Adrenal gland (tissue), 12 donors: Measurements from ENCODE around the gene SH3RF2. TPM values are rescaled to one million over a fixed set of nuclear protein-coding genes. Genes with fewer than 3 reads are reported as not detected.

Experiments
- DNase-seq, 7 donors: peaks; one replicate each; pipeline ENCODE4 v3.0.0-alpha.2; 2019 to 2020
- H3K27ac ChIP-seq, 5 donors: fragments of 200-600 bp; sonication (generic) in 4 of 5; 1 replicate in 3 of 5; 2 replicates in 2 of 5; pipeline versions ENCODE4 v1.5.1 to v1.8.0; 2016 to 2020; ENCODE audit warnings: mild to moderate bottlenecking in 1 of 5
- H3K27me3 ChIP-seq: fragments of 200-600 bp; 2 replicates; pipeline ENCODE4 v1.8.0; 2021
- H3K36me3 ChIP-seq, 2 donors: fragments of 200-600 bp; replicated peaks in 1 of 2; 1 replicate in 1 of 2; 2 replicates in 1 of 2; pipeline versions ENCODE4 v1.5.1 to v1.8.0; 2018 to 2022
- H3K4me1 ChIP-seq, 2 donors: fragments of 200-600 bp; replicated peaks in 1 of 2; 1 replicate in 1 of 2; 2 replicates in 1 of 2; pipeline versions ENCODE4 v1.5.1 to v1.8.0; 2018 to 2021
- H3K4me3 ChIP-seq, 4 donors: fragments of 200-600 bp; sonication (generic) in 3 of 4; one replicate each; pipeline ENCODE4 v1.5.1; 2016 to 2018
- H3K9me3 ChIP-seq, 3 donors: fragments of 200-600 bp; sonication (generic) in 1 of 3; replicated peaks in 1 of 3; 1 replicate in 2 of 3; 2 replicates in 1 of 3; pipeline versions ENCODE4 v1.5.1 to v1.8.0; 2016 to 2021
- POLR2A ChIP-seq, 2 donors: fragments of 450-650 bp; IDR thresholded peaks; one replicate each; pipeline ENCODE4 v1.6.1; 2017; ENCODE audit warnings: antibody characterized with exemption in 2 of 2, mild to moderate bottlenecking in 2 of 2, moderate library complexity in 1 of 2
- WGBS, 4 donors: extraction: QIAGEN DNeasy Blood & Tissue Kit in 2 of 4; methylation state at CpG; one replicate each; pipeline versions ENCODE4 v1.1.5 to v1.1.7; 2013 to 2017; 5-methylcytosine and 5-hydroxymethylcytosine counted together
- intact Hi-C, 2 donors: fragments of 100-400 bp; cut with DNase I; formaldehyde crosslinking; loops; one replicate each; pipeline versions ENCODE4 v1.14.1 to v1.15.0; 2022 to 2023
- polyA plus RNA-seq, 3 donors: library from polyadenylated mRNA; stranded (reverse); fragments of 200-250 nt in 2 of 3; fragments of 350-450 nt in 1 of 3; fragmentation: Illumina TruSeq in 1 of 3; extraction: RNeasy Lipid Tissue Mini Kit (QIAGEN cat#74804) in 1 of 3; gene quantifications; one replicate each; pipeline ENCODE4 v1.2.3, GENCODE V29; 2013 to 2014
- total RNA-seq, 9 donors: library from RNA; depleted of rRNA in 4 of 9; stranded (reverse); fragments of >200 nt in 4 of 9; fragments of 120-200 nt in 1 of 9; fragmentation: NEBNext Ultra II Directional in 1 of 9; extraction: Animal tissue kit (Norgen Biotek cat#: 25700) in 1 of 9; gene quantifications; one replicate each; pipeline versions ENCODE4 v1.1.0 to v1.2.4, GENCODE V29; 2013 to 2023
- TF ChIP-seq, protein P1 (sequence below), 6 experiments: fragments of 450-650 bp in 4 of 6; fragments of 200-600 bp in 2 of 6; sonication (generic) in 1 of 6; IDR thresholded peaks; 1 replicate in 5 of 6; 2 replicates in 1 of 6; pipeline versions ENCODE4 v1.5.1 to v1.8.0; 2016 to 2021; ENCODE audit warnings: antibody characterized with exemption in 6 of 6, mild to moderate bottlenecking in 2 of 6, moderate library complexity in 1 of 6
- donor health status: healthy with polysubstance abuse.
- donor health status: Bipolar disorder and iron deficiency.
- donor health status: DM: yes; HTN: yes; CAD: no.
- donor health status: DM: no; HTN: no; CAD: no.
- donor health status: DM: no; HTN: no; CAD: no.
- donor health status: DM: yes; HTN: yes; CAD: no.

SH3RF2 gene
- total and polyA plus RNA-seq, 12 donors, result 0.60 to 3.8 (median 1.2) TPM

DNA sequence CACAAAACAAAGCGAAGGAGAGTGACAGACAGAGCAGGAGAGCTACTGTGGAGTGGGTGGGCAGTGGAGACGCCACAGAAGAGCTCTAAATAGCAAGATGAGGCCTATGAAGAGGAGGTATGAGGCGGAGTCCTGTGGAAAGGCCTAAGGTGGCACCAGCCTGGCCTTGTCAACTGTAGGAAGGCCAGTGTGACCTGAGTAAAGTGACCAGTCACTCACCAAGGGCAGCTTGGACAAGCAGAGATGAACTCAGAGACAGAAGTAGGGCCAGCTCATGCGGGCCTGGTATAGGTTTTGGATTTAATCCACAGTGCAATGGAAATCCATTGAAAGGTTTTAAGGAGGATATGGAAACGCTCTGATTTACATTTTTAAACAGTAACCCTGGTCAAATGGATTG, 23.8 kb upstream of the SH3RF2 start:
- Histone ChIP-seq H3K4me3 (no peak overlapping the region), H3K9me3 (no peaks in the 10 kb centered on the region), H3K4me1 (no peaks in the 10 kb centered on the region), H3K36me3 (no peaks in the 10 kb centered on the region), H3K27me3 (no peaks in the 10 kb centered on the region), H3K27ac (no peak overlapping the region)
- WGBS, 4 donors, result 83 to 94% (median 88%) methylated on average over 5 of the region's 5 CpGs
- intact Hi-C loops, result no loop called here
- DNase-seq, result no peak
- no peak for TF ChIP-seq POLR2A (IDR thresholded peaks at IDR 0.05)
- TF ChIP-seq, protein P1, sequence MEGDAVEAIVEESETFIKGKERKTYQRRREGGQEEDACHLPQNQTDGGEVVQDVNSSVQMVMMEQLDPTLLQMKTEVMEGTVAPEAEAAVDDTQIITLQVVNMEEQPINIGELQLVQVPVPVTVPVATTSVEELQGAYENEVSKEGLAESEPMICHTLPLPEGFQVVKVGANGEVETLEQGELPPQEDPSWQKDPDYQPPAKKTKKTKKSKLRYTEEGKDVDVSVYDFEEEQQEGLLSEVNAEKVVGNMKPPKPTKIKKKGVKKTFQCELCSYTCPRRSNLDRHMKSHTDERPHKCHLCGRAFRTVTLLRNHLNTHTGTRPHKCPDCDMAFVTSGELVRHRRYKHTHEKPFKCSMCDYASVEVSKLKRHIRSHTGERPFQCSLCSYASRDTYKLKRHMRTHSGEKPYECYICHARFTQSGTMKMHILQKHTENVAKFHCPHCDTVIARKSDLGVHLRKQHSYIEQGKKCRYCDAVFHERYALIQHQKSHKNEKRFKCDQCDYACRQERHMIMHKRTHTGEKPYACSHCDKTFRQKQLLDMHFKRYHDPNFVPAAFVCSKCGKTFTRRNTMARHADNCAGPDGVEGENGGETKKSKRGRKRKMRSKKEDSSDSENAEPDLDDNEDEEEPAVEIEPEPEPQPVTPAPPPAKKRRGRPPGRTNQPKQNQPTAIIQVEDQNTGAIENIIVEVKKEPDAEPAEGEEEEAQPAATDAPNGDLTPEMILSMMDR (IDR thresholded peaks at IDR 0.05), result no peak

DNA sequence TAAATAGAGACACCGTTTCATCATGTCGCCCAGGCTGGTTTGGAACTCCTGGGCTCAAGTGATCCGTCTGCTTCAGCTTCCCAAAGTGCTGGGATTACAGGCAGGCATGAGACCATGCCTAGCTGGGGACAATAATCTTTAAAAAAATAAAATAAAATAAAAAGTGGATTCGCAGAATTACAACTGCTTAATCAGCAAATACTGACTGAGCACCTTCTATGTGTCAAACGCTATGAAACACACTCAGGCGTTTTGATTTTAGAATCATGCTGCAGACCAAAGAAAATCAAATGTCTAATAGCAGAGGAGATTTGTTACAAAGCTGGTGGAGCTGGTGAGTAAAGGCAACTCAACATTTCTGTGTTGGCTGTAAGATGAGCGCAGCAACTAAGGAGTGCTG, 22.7 kb upstream of the SH3RF2 start:
- no peak for TF ChIP-seq POLR2A (IDR thresholded peaks at IDR 0.05)
- TF ChIP-seq, protein P1 (IDR thresholded peaks at IDR 0.05), result no peak
- WGBS, 4 donors, result 91 to 93% (median 92%) methylated on average over 7 of the region's 7 CpGs

DNA sequence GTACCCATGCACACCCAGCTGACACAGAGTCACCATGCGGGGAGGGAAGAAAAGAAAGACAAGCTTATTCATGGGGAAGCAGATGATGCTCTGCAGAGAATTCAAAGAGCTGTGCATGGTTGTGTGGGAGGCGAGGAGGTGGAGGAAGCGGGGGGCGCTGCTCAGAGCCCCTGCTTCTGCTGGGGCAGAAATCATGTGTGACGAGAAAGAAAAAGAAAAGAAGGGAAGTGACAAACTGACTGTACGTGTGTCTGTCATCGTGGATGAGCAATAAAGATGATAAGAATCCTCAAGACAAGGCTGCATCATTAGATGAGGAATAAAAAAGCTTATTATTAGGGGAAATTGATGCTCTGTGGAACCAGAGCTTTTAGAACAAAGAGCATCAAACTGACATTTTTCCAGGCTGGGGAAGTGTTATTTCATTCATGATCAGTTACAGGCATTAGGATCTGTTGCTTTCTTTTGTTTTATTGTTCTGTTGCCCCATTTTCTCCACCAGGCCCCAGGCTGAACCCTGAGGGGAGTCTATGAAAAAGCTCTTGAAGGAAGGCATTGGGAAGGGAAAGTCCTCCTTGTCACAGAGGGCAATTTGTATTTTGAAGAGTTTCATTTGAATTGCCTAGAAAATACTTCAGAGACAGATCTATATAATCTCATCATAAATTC, 20.3 kb upstream of the SH3RF2 start:
- no peak for DNase-seq
- no peak overlapping the region for H3K27ac ChIP-seq
- TF ChIP-seq POLR2A (IDR thresholded peaks at IDR 0.05), result no peak
- TF ChIP-seq, protein P1 (IDR thresholded peaks at IDR 0.05), result no peak
- no peaks in the 10 kb centered on the region for H3K36me3 ChIP-seq
- H3K4me1 ChIP-seq, result no peaks in the 10 kb centered on the region
- no peak overlapping the region for H3K4me3 ChIP-seq
- intact Hi-C loops, result no loop called here
- no peaks in the 10 kb centered on the region for H3K27me3 ChIP-seq
- WGBS, 4 donors, result 78 to 87% (median 82%) methylated on average over 7 of the region's 7 CpGs
- H3K9me3 ChIP-seq, result no peaks in the 10 kb centered on the region

More for the DNA sequence above, 22.7 kb upstream of the SH3RF2 start:
- Histone ChIP-seq H3K36me3 (no peaks in the 10 kb centered on the region), H3K9me3 (no peaks in the 10 kb centered on the region), H3K27me3 (no peaks in the 10 kb centered on the region), H3K27ac (no peak overlapping the region), H3K4me3 (no peak overlapping the region), H3K4me1 (no peaks in the 10 kb centered on the region)
- intact Hi-C loops, result no loop called here
- no peak for DNase-seq

DNA sequence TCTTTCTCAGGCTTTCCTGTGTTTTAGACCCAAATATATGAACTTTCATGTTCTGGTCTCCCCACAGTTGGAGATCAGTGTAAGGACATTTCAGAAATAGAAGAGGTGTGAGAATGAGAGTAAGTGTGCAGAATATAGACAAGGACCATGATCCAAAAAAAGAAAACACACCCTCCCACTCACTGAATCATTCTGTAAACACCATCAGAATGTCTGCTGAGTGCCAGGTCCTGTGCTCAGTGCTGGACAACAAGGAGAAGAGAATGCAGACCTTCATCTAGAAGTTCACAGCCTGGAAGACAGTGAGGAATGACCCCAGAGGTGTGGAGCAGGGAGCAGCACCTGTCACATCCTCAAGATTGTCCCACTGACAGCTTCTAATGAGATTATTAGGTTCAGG, 19.1 kb upstream of the SH3RF2 start:
- TF ChIP-seq, protein P1 (IDR thresholded peaks at IDR 0.05), result no peak
- no peak for TF ChIP-seq POLR2A (IDR thresholded peaks at IDR 0.05)
- no peak for DNase-seq
- intact Hi-C loops, result no loop called here

More for the DNA sequence above, 19.1 kb upstream of the SH3RF2 start:
- Histone ChIP-seq H3K9me3 (no peaks in the 10 kb centered on the region), H3K36me3 (no peaks in the 10 kb centered on the region), H3K4me3 (no peak overlapping the region), H3K4me1 (no peaks in the 10 kb centered on the region), H3K27me3 (no peaks in the 10 kb centered on the region), H3K27ac (no peak overlapping the region)
